ENCODE results near the gene TDRD10.

Gene TDRD10

GRCh38 chr1:154582885-154583284, 80.9 kb downstream of the TDRD10 start:
- DNase-seq: no peak

GRCh38 chr1:154583773-154584172, 81.8 kb downstream of the TDRD10 start:
- DNase-seq: no peak

- DNase-seq: no peak
Measured at GRCh38 chr1:154584267-154584994, 82.4 kb downstream of the TDRD10 start.

- no peak for DNase-seq
Measured at GRCh38 chr1:154586231-154586630, 84.2 kb downstream of the TDRD10 start.

GRCh38 chr1:154586641-154587040, 84.6 kb downstream of the TDRD10 start:
- no peak for DNase-seq

GRCh38 chr1:154589780-154590179, 87.8 kb downstream of the TDRD10 start:
- no peak for DNase-seq

GRCh38 chr1:154590756-154591155, 88.7 kb downstream of the TDRD10 start:
- DNase-seq: no peak

- no peak for DNase-seq
Measured at GRCh38 chr1:154591206-154591605, 89.2 kb downstream of the TDRD10 start.

- DNase-seq: no peak
Measured at GRCh38 chr1:154593390-154593789, 91.4 kb downstream of the TDRD10 start.

GRCh38 chr1:154594811-154595210, 92.8 kb downstream of the TDRD10 start:
- no peak for DNase-seq

GRCh38 chr1:154595621-154596020, 93.6 kb downstream of the TDRD10 start:
- DNase-seq: no peak

Data from activated CD4-positive, alpha-beta T cell treated with anti-CD3 and anti-CD28 coated beads for 48 hours (primary cell).